ENCODE measurements around the gene MED26.

The MED26 gene

DNA sequence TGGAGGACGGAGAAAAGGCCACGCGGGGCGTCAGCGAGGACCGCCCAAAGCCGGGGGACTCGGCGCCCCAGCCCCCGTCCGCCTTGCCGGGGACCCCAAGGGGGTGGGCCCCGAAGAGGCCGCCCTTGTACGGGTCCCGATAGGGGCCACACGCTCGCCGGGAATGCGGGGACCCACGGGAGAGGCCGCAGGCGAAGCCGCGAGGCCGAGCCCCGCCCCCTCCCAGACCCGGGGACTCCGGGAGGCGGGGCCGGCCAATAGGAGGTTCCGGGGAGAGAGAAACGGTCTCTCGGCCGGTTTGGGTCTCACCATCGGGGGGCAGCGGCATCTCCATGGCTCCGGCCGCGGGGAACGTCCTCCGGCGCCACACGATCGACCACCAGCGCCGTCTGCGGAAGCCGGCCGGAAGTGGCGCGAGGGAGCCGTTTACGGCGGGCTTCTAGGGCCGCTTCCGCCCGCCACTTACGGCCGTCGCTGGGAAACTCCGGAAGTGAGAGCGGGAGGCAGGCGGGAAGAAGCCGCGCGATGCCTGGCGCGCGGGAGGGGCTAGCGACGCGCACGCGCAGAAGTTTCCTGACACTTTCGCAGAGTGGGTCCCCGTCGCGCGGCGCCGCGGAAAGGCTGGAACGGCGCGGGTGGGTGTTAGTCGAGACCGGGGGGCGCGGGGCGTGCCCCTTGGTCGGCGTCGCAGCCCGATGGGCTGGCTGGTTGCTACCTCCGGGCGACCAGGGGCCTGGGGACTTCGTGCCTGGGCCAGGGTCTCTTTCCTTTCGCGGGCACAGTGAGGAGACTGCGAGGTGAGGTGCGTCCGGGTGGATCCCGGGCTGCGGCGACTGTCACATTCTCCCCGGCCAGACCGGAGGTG is 85.7 kb downstream of the MED26 start, which contains the start of gene CHERP (continued):
- TF ChIP-seq ZNF221 (tag by site-specific recombination; IDR thresholded peaks at IDR 0.05; ENCODE audit: borderline replicate concordance) (no peak), ZNF394 (tag by site-specific recombination; IDR thresholded peaks at IDR 0.05; ENCODE audit: borderline replicate concordance) (peak; percentile 11; the same call in 1 of the 2 replicates), KLF9 (tag by site-specific recombination; IDR thresholded peaks at IDR 0.05; ENCODE audit: low read depth) (peak; percentile 91), ZSCAN16 (tag by site-specific recombination; IDR thresholded peaks at IDR 0.05) (no peak), ZNF843 (tag by site-specific recombination; IDR thresholded peaks at IDR 0.05) (peak; percentile 38; the same call in 1 of the 2 replicates), ZNF311 (tag by site-specific recombination; IDR thresholded peaks at IDR 0.05; ENCODE audit: borderline replicate concordance) (no peak), ZBTB7A (tag by site-specific recombination; IDR thresholded peaks at IDR 0.05; ENCODE audit: low read depth) (peak; percentile 39; the same call in 1 of the 2 replicates), ZNF292 (tag by site-specific recombination; IDR thresholded peaks at IDR 0.05; ENCODE audit: borderline replicate concordance, low read depth) (no peak), ZNF37A (tag by site-specific recombination; IDR thresholded peaks at IDR 0.05) (no peak), ZNF248 (tag by site-specific recombination; IDR thresholded peaks at IDR 0.05) (no peak), ZNF146 (tag by site-specific recombination; IDR thresholded peaks at IDR 0.05) (no peak), SALL2 (tag by site-specific recombination; IDR thresholded peaks at IDR 0.05; ENCODE audit: borderline replicate concordance) (no peak), FEZF1 (tag by site-specific recombination; IDR thresholded peaks at IDR 0.05) (no peak), ZNF514 (tag by site-specific recombination; IDR thresholded peaks at IDR 0.05) (no peak), ZNF391 (tag by site-specific recombination; IDR thresholded peaks at IDR 0.05; ENCODE audit: borderline replicate concordance, low read depth) (no peak), OSR2 (tag by site-specific recombination; IDR thresholded peaks at IDR 0.05) (no peak), ZNF555 (tag by site-specific recombination; conservative IDR thresholded peaks at IDR 0.05) (no peak), ZSCAN30 (tag by site-specific recombination; IDR thresholded peaks at IDR 0.05) (peak; percentile 34; the same call in 1 of the 2 replicates), ZNF658 (tag by site-specific recombination; IDR thresholded peaks at IDR 0.05) (no peak), ZNF114 (tag by site-specific recombination; IDR thresholded peaks at IDR 0.05) (no peak), REPIN1 (tag by site-specific recombination; IDR thresholded peaks at IDR 0.05; ENCODE audit: low read depth) (no peak), ZNF133 (tag by site-specific recombination; IDR thresholded peaks at IDR 0.05) (peak; percentile 13; the same call in 1 of the 2 replicates), ZNF600 (tag by site-specific recombination; IDR thresholded peaks at IDR 0.05) (peak; percentile 54), ZXDB (tag by site-specific recombination; IDR thresholded peaks at IDR 0.05) (0 out of 2 replicates have a peak, but pooled peaks have one; percentile 36)
- TF ChIP-seq, protein P1, sequence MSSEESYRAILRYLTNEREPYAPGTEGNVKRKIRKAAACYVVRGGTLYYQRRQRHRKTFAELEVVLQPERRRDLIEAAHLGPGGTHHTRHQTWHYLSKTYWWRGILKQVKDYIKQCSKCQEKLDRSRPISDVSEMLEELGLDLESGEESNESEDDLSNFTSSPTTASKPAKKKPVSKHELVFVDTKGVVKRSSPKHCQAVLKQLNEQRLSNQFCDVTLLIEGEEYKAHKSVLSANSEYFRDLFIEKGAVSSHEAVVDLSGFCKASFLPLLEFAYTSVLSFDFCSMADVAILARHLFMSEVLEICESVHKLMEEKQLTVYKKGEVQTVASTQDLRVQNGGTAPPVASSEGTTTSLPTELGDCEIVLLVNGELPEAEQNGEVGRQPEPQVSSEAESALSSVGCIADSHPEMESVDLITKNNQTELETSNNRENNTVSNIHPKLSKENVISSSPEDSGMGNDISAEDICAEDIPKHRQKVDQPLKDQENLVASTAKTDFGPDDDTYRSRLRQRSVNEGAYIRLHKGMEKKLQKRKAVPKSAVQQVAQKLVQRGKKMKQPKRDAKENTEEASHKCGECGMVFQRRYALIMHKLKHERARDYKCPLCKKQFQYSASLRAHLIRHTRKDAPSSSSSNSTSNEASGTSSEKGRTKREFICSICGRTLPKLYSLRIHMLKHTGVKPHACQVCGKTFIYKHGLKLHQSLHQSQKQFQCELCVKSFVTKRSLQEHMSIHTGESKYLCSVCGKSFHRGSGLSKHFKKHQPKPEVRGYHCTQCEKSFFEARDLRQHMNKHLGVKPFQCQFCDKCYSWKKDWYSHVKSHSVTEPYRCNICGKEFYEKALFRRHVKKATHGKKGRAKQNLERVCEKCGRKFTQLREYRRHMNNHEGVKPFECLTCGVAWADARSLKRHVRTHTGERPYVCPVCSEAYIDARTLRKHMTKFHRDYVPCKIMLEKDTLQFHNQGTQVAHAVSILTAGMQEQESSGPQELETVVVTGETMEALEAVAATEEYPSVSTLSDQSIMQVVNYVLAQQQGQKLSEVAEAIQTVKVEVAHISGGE (tag by site-specific recombination; conservative IDR thresholded peaks at IDR 0.05; ENCODE audit: low read depth), result peak; percentile 93
- TF ChIP-seq, protein P2, sequence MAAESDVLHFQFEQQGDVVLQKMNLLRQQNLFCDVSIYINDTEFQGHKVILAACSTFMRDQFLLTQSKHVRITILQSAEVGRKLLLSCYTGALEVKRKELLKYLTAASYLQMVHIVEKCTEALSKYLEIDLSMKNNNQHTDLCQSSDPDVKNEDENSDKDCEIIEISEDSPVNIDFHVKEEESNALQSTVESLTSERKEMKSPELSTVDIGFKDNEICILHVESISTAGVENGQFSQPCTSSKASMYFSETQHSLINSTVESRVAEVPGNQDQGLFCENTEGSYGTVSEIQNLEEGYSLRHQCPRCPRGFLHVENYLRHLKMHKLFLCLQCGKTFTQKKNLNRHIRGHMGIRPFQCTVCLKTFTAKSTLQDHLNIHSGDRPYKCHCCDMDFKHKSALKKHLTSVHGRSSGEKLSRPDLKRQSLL (tag by site-specific recombination; IDR thresholded peaks at IDR 0.05), result peak; percentile 66; the same call in 1 of the 2 replicates
- TF ChIP-seq, protein P3, sequence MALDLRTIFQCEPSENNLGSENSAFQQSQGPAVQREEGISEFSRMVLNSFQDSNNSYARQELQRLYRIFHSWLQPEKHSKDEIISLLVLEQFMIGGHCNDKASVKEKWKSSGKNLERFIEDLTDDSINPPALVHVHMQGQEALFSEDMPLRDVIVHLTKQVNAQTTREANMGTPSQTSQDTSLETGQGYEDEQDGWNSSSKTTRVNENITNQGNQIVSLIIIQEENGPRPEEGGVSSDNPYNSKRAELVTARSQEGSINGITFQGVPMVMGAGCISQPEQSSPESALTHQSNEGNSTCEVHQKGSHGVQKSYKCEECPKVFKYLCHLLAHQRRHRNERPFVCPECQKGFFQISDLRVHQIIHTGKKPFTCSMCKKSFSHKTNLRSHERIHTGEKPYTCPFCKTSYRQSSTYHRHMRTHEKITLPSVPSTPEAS (tag by site-specific recombination; IDR thresholded peaks at IDR 0.05), result no peak
- TF ChIP-seq, protein P4, sequence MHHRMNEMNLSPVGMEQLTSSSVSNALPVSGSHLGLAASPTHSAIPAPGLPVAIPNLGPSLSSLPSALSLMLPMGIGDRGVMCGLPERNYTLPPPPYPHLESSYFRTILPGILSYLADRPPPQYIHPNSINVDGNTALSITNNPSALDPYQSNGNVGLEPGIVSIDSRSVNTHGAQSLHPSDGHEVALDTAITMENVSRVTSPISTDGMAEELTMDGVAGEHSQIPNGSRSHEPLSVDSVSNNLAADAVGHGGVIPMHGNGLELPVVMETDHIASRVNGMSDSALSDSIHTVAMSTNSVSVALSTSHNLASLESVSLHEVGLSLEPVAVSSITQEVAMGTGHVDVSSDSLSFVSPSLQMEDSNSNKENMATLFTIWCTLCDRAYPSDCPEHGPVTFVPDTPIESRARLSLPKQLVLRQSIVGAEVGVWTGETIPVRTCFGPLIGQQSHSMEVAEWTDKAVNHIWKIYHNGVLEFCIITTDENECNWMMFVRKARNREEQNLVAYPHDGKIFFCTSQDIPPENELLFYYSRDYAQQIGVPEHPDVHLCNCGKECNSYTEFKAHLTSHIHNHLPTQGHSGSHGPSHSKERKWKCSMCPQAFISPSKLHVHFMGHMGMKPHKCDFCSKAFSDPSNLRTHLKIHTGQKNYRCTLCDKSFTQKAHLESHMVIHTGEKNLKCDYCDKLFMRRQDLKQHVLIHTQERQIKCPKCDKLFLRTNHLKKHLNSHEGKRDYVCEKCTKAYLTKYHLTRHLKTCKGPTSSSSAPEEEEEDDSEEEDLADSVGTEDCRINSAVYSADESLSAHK (tag by site-specific recombination; IDR thresholded peaks at IDR 0.05), result peak; percentile 27; the same call in 1 of the 2 replicates
- TF ChIP-seq, protein P5, sequence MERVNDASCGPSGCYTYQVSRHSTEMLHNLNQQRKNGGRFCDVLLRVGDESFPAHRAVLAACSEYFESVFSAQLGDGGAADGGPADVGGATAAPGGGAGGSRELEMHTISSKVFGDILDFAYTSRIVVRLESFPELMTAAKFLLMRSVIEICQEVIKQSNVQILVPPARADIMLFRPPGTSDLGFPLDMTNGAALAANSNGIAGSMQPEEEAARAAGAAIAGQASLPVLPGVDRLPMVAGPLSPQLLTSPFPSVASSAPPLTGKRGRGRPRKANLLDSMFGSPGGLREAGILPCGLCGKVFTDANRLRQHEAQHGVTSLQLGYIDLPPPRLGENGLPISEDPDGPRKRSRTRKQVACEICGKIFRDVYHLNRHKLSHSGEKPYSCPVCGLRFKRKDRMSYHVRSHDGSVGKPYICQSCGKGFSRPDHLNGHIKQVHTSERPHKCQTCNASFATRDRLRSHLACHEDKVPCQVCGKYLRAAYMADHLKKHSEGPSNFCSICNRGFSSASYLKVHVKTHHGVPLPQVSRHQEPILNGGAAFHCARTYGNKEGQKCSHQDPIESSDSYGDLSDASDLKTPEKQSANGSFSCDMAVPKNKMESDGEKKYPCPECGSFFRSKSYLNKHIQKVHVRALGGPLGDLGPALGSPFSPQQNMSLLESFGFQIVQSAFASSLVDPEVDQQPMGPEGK (tag by site-specific recombination; IDR thresholded peaks at IDR 0.05), result peak; percentile 21

All from HEK293 (cell line).